ENCODE measurements around the gene RIMS3. TPM values are rescaled to one million over a fixed set of nuclear protein-coding genes. Genes with fewer than 3 reads are reported as not detected.

The RIMS3 gene
- polyA plus RNA-seq, 1 experiment = 0.33 TPM

- ChIA-PET CTCF (interaction anchor here (1.3 kb wide), 1 partner anchor 520 kb away, joined by 3 read pairs; no protein-coding TSS in a partner anchor), POLR2A (interaction anchor here (0.7 kb wide), 1 partner anchor 59 kb away, joined by 3 read pairs; no protein-coding TSS in a partner anchor)
- peaks cover 48% of the 10 kb centered on the region for H3K27me3 ChIP-seq (ENCODE audit: control insufficient read depth, insufficient read depth, low read length)
- H3K4me3 ChIP-seq (ENCODE audit: low read depth, low read length) = no peak overlapping the region
- H3K27ac ChIP-seq (ENCODE audit: low read depth, low read length) = no peak overlapping the region
- no peak for TF ChIP-seq CTCF (IDR thresholded peaks at IDR 0.05; ENCODE audit: low read depth, low read length)
- no peak for DNase-seq (ENCODE audit: low read depth, low spot score)
- no peaks in the 10 kb centered on the region; the same call in 1 of the 2 replicates for H3K9me3 ChIP-seq (ENCODE audit: control insufficient read depth, insufficient read depth, low read length)
Observed at GRCh38 chr1:40663324-40664166, 1.9 kb downstream of the RIMS3 start.

- no peak for TF ChIP-seq CTCF (IDR thresholded peaks at IDR 0.05; ENCODE audit: low read depth, low read length)
- POLR2A ChIA-PET = no interaction called here
Observed at GRCh38 chr1:40662864-40663263, 2.6 kb downstream of the RIMS3 start.

GRCh38 chr1:40662151-40662550 lies 3.3 kb downstream of the RIMS3 start:
- TF ChIP-seq CTCF (IDR thresholded peaks at IDR 0.05; ENCODE audit: low read depth, low read length) = no peak
- Histone ChIP-seq H3K4me3 (ENCODE audit: low read depth, low read length) (no peak overlapping the region), H3K27me3 (ENCODE audit: control insufficient read depth, insufficient read depth, low read length) (peaks cover 57% of the 10 kb centered on the region), H3K9me3 (ENCODE audit: control insufficient read depth, insufficient read depth, low read length) (no peaks in the 10 kb centered on the region; the same call in none of the 2 replicates), H3K27ac (ENCODE audit: low read depth, low read length) (no peak overlapping the region)
- no peak for DNase-seq (ENCODE audit: low read depth, low spot score)
- POLR2A ChIA-PET = no interaction called here
- CTCF ChIA-PET = interaction anchor here (1.3 kb wide), 1 partner anchor 518 kb away, joined by 3 read pairs; no protein-coding TSS in a partner anchor

More at GRCh38 chr1:40662864-40663263, 2.6 kb downstream of the RIMS3 start:
- no peak for DNase-seq (ENCODE audit: low read depth, low spot score)
- CTCF ChIA-PET = interaction anchor here (0.6 to 1.3 kb wide), 2 partner anchors 187 to 519 kb away, joined by 3 read pairs; no protein-coding TSS in a partner anchor
- Histone ChIP-seq H3K27ac (ENCODE audit: low read depth, low read length) (no peak overlapping the region), H3K4me3 (ENCODE audit: low read depth, low read length) (no peak overlapping the region), H3K27me3 (ENCODE audit: control insufficient read depth, insufficient read depth, low read length) (peaks cover 54% of the 10 kb centered on the region), H3K9me3 (ENCODE audit: control insufficient read depth, insufficient read depth, low read length) (no peaks in the 10 kb centered on the region; the same call in none of the 2 replicates)

- ChIA-PET CTCF (no interaction called here), POLR2A (no interaction called here)
- Histone ChIP-seq H3K27ac (ENCODE audit: low read depth, low read length) (no peak overlapping the region), H3K4me3 (ENCODE audit: low read depth, low read length) (no peak overlapping the region), H3K9me3 (ENCODE audit: control insufficient read depth, insufficient read depth, low read length) (no peaks in the 10 kb centered on the region; the same call in none of the 2 replicates), H3K27me3 (ENCODE audit: control insufficient read depth, insufficient read depth, low read length) (peaks cover 57% of the 10 kb centered on the region)
- DNase-seq (ENCODE audit: low read depth, low spot score) = no peak
- TF ChIP-seq CTCF (IDR thresholded peaks at IDR 0.05; ENCODE audit: low read depth, low read length) = no peak
Observed at GRCh38 chr1:40661678-40662077, 3.8 kb downstream of the RIMS3 start.

GRCh38 chr1:40659649-40659947 lies 5.9 kb downstream of the RIMS3 start:
- no peak overlapping the region for H3K27ac ChIP-seq (ENCODE audit: low read depth, low read length)
- POLR2A ChIA-PET = interaction anchor here (0.6 kb wide), 1 partner anchor 128 kb away, joined by 3 read pairs; no protein-coding TSS in a partner anchor
- no peak overlapping the region for H3K4me3 ChIP-seq (ENCODE audit: low read depth, low read length)
- no peak for TF ChIP-seq CTCF (IDR thresholded peaks at IDR 0.05; ENCODE audit: low read depth, low read length)
- H3K27me3 ChIP-seq (ENCODE audit: control insufficient read depth, insufficient read depth, low read length) = peaks cover 53% of the 10 kb centered on the region
- H3K9me3 ChIP-seq (ENCODE audit: control insufficient read depth, insufficient read depth, low read length) = no peaks in the 10 kb centered on the region; the same call in 1 of the 2 replicates
- no peak for DNase-seq (ENCODE audit: low read depth, low spot score)
- CTCF ChIA-PET = interaction anchor here (1.2 kb wide), 1 partner anchor 10 kb away, joined by 4 read pairs; no protein-coding TSS in a partner anchor

Measured in AG04450 (cell line).